Muscle layer of duodenum (tissue), 2 donors: Measurements from ENCODE around the gene B4GALT5.

ENCODE experiments used
- H3K27ac ChIP-seq: one replicate; pipeline ENCODE4 v1.7.0; 2013; ENCODE audit warnings: mild to moderate bottlenecking, low read length
- H3K27me3 ChIP-seq: one replicate; pipeline ENCODE4 v1.7.0; 2013; ENCODE audit warnings: low read depth, mild to moderate bottlenecking, control low read depth, low read length
- H3K36me3 ChIP-seq, 2 donors: one replicate each; pipeline ENCODE4 v1.7.0; 2013; ENCODE audit warnings: low read length in 2 of 2, control low read depth in 1 of 2, mild to moderate bottlenecking in 1 of 2; ENCODE audit not compliant: insufficient read depth in 2 of 2, control insufficient read depth in 1 of 2
- H3K4me1 ChIP-seq, 2 donors: one replicate each; pipeline ENCODE4 v1.7.0; 2013; ENCODE audit warnings: low read length in 2 of 2, mild to moderate bottlenecking in 2 of 2, control low read depth in 1 of 2, moderate library complexity in 1 of 2; ENCODE audit not compliant: insufficient read depth in 2 of 2, control insufficient read depth in 1 of 2
- H3K4me3 ChIP-seq, 2 donors: one replicate each; pipeline ENCODE4 v1.7.0; 2013; ENCODE audit warnings: low read length in 2 of 2, low read depth in 1 of 2, mild to moderate bottlenecking in 1 of 2
- H3K9me3 ChIP-seq, 2 donors: one replicate each; pipeline ENCODE4 v1.7.0; 2013; ENCODE audit warnings: low read length in 2 of 2, control low read depth in 1 of 2, mild to moderate bottlenecking in 1 of 2; ENCODE audit not compliant: control insufficient read depth in 1 of 2
- donor health status: healthy.

Gene B4GALT5

GRCh38 chr20:49698477-49698876, 15.2 kb downstream of the B4GALT5 start:
- peaks cover 21 to 48% of the 10 kb centered on the region in 2 donors for H3K4me1 ChIP-seq
- no peak overlapping the region for H3K4me3 ChIP-seq
- H3K27ac ChIP-seq = no peak overlapping the region
- H3K27me3 ChIP-seq = no peaks in the 10 kb centered on the region
- no peaks in the 10 kb centered on the region for H3K36me3 ChIP-seq
- no peaks in the 10 kb centered on the region for H3K9me3 ChIP-seq

GRCh38 chr20:49697071-49697470, 16.6 kb downstream of the B4GALT5 start:
- H3K4me1 ChIP-seq = peaks cover 21 to 48% of the 10 kb centered on the region in 2 donors
- no peak overlapping the region for H3K4me3 ChIP-seq
- H3K9me3 ChIP-seq = no peaks in the 10 kb centered on the region
- H3K27ac ChIP-seq = peak overlapping the region; percentile 57
- no peaks in the 10 kb centered on the region for H3K36me3 ChIP-seq
- H3K27me3 ChIP-seq = no peaks in the 10 kb centered on the region

GRCh38 chr20:49696594-49696993, 17.1 kb downstream of the B4GALT5 start:
- Histone ChIP-seq H3K36me3 (no peaks in the 10 kb centered on the region), H3K4me3 (no peak overlapping the region), H3K4me1 (peaks cover 21 to 48% of the 10 kb centered on the region in 2 donors), H3K9me3 (no peaks in the 10 kb centered on the region), H3K27me3 (no peaks in the 10 kb centered on the region), H3K27ac (peak overlapping the region; percentile 57)

- no peaks in the 10 kb centered on the region for H3K36me3 ChIP-seq
- no peaks in the 10 kb centered on the region for H3K9me3 ChIP-seq
- H3K4me3 ChIP-seq = no peak overlapping the region
- H3K4me1 ChIP-seq = peaks cover 18 to 49% of the 10 kb centered on the region in 2 donors
- no peaks in the 10 kb centered on the region for H3K27me3 ChIP-seq
- H3K27ac ChIP-seq = no peak overlapping the region
Measured at GRCh38 chr20:49695830-49696229, 17.8 kb downstream of the B4GALT5 start.

GRCh38 chr20:49694450-49695071, 19.1 kb downstream of the B4GALT5 start:
- Histone ChIP-seq H3K27me3 (no peaks in the 10 kb centered on the region), H3K27ac (no peak overlapping the region), H3K4me1 (peaks cover 15 to 46% of the 10 kb centered on the region in 2 donors), H3K9me3 (no peaks in the 10 kb centered on the region), H3K36me3 (no peaks in the 10 kb centered on the region), H3K4me3 (no peak overlapping the region)

- Histone ChIP-seq H3K9me3 (no peaks in the 10 kb centered on the region), H3K36me3 (no peaks in the 10 kb centered on the region), H3K27me3 (no peaks in the 10 kb centered on the region), H3K4me3 (no peak overlapping the region), H3K4me1 (peaks cover 15 to 39% of the 10 kb centered on the region in 2 donors), H3K27ac (no peak overlapping the region)
Measured at GRCh38 chr20:49693435-49694171, 20.1 kb downstream of the B4GALT5 start.

- Histone ChIP-seq H3K36me3 (no peaks in the 10 kb centered on the region), H3K27me3 (no peaks in the 10 kb centered on the region), H3K4me3 (no peak overlapping the region), H3K4me1 (peaks cover 15 to 41% of the 10 kb centered on the region in 2 donors), H3K27ac (no peak overlapping the region), H3K9me3 (no peaks in the 10 kb centered on the region)
Measured at GRCh38 chr20:49692941-49693340, 20.7 kb downstream of the B4GALT5 start.

GRCh38 chr20:49691818-49692568, 21.7 kb downstream of the B4GALT5 start:
- H3K4me3 ChIP-seq = no peak overlapping the region
- no peaks in the 10 kb centered on the region for H3K27me3 ChIP-seq
- peaks cover 10 to 44% of the 10 kb centered on the region in 2 donors for H3K4me1 ChIP-seq
- H3K36me3 ChIP-seq = no peaks in the 10 kb centered on the region
- H3K9me3 ChIP-seq = no peaks in the 10 kb centered on the region
- H3K27ac ChIP-seq = peak overlapping the region; percentile 58

GRCh38 chr20:49690899-49691620, 22.6 kb downstream of the B4GALT5 start:
- Histone ChIP-seq H3K4me1 (peaks cover 7 to 45% of the 10 kb centered on the region in 2 donors), H3K36me3 (no peaks in the 10 kb centered on the region), H3K27ac (peak overlapping the region; percentile 58), H3K27me3 (no peaks in the 10 kb centered on the region), H3K9me3 (no peaks in the 10 kb centered on the region), H3K4me3 (no peak overlapping the region)

GRCh38 chr20:49687595-49688567, 25.8 kb downstream of the B4GALT5 start:
- Histone ChIP-seq H3K9me3 (no peaks in the 10 kb centered on the region), H3K36me3 (no peaks in the 10 kb centered on the region), H3K4me1 (peaks cover 20 to 51% of the 10 kb centered on the region in 2 donors), H3K27me3 (no peaks in the 10 kb centered on the region), H3K4me3 (no peak overlapping the region), H3K27ac (no peak overlapping the region)
